Transverse colon (tissue), 4 donors: ENCODE measurements around the gene KLHL29.

Experiments used
- EP300 ChIP-seq: sonication (generic); formaldehyde crosslinking; IDR thresholded peaks from one replicate; pipeline ENCODE4 v1.6.1; 2017; ENCODE audit warnings: antibody characterized with exemption, low read depth
- POLR2A ChIP-seq: fragments of 450-650 bp; IDR thresholded peaks from one replicate; pipeline ENCODE4 v1.6.1; 2016; ENCODE audit warnings: antibody characterized with exemption, mild to moderate bottlenecking, moderate library complexity
- POLR2AphosphoS5 ChIP-seq, 3 donors: sonication (generic); formaldehyde crosslinking; IDR thresholded peaks; one replicate each; pipeline ENCODE4 v1.6.1; 2016; ENCODE audit warnings: antibody characterized with exemption in 3 of 3
- TF ChIP-seq, protein P1 (sequence below), 5 experiments: fragments of 200-600 bp in 3 of 5; fragments of 450-650 bp in 2 of 5; sonication (generic) in 3 of 5; IDR thresholded peaks; 1 replicate in 2 of 5; 2 replicates in 3 of 5; pipeline ENCODE4 v1.5.1; 2016 to 2017; ENCODE audit warnings: antibody characterized with exemption in 5 of 5, inconsistent platforms in 3 of 5, mild to moderate bottlenecking in 2 of 5, moderate library complexity in 1 of 5

DNA sequence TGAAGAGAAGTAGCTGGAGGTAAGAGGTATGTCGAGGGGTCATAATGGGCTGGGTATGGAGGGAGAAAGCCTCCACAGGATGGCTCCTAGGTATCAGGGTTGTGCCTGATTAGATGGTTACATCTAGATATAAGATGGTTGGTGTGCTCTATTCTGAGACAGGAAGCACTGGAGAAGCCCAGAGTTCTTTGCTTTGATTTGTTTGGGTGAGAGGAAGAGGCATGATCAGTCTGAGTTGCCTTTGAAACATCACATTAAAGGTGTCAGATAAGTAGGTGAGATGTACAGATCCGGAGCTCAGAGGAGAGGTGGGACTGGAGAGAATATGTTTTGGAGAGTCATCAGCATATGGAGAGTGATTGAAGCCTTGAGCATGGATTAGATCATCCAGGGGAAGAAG lies 74.1 kb downstream of the KLHL29 start:
- TF ChIP-seq, protein P1, sequence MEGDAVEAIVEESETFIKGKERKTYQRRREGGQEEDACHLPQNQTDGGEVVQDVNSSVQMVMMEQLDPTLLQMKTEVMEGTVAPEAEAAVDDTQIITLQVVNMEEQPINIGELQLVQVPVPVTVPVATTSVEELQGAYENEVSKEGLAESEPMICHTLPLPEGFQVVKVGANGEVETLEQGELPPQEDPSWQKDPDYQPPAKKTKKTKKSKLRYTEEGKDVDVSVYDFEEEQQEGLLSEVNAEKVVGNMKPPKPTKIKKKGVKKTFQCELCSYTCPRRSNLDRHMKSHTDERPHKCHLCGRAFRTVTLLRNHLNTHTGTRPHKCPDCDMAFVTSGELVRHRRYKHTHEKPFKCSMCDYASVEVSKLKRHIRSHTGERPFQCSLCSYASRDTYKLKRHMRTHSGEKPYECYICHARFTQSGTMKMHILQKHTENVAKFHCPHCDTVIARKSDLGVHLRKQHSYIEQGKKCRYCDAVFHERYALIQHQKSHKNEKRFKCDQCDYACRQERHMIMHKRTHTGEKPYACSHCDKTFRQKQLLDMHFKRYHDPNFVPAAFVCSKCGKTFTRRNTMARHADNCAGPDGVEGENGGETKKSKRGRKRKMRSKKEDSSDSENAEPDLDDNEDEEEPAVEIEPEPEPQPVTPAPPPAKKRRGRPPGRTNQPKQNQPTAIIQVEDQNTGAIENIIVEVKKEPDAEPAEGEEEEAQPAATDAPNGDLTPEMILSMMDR (IDR thresholded peaks at IDR 0.05) = no peak
- TF ChIP-seq POLR2A (no peak), POLR2AphosphoS5 (IDR thresholded peaks at IDR 0.05) (no peak), EP300 (no peak)
